CD14-positive monocyte (primary cell): Measurements from ENCODE around the gene CTNNA2. TPM values are rescaled to one million over a fixed set of nuclear protein-coding genes. Genes with fewer than 3 reads are reported as not detected.

Experiments used
- DNase-seq, 3 donors: peaks; one replicate each; pipeline ENCODE4 v3.0.0-alpha.2; 2011 to 2022
- H2AFZ ChIP-seq: 2 replicates; pipeline ENCODE4 v1.6.0; 2012; ENCODE audit warnings: mild to moderate bottlenecking, low read depth, low read length, inconsistent platforms; ENCODE audit not compliant: insufficient read depth, poor library complexity, severe bottlenecking
- H3K27ac ChIP-seq, 2 donors: 1 replicate in 1 of 2; 2 replicates in 1 of 2; pipeline ENCODE4 v1.5.1; 2012 to 2013; ENCODE audit warnings: low read length in 2 of 2, control low read depth in 1 of 2, inconsistent platforms in 1 of 2, low read depth in 1 of 2, mild to moderate bottlenecking in 1 of 2
- H3K27me3 ChIP-seq, 2 donors: one replicate each; pipeline versions ENCODE4 v1.6.0 to v1.6.1; 2011 to 2013; ENCODE audit warnings: low read length in 2 of 2; ENCODE audit not compliant: control insufficient read depth in 2 of 2, insufficient read depth in 2 of 2
- H3K36me3 ChIP-seq, 2 donors: replicated peaks in 1 of 2; 1 replicate in 1 of 2; 2 replicates in 1 of 2; pipeline versions ENCODE4 v1.5.1 to v1.6.1; 2012 to 2013; ENCODE audit warnings: low read length in 2 of 2, control low read depth in 1 of 2, inconsistent platforms in 1 of 2, mild to moderate bottlenecking in 1 of 2; ENCODE audit not compliant: insufficient read depth in 2 of 2, control insufficient read depth in 1 of 2
- H3K4me1 ChIP-seq, 2 donors: 1 replicate in 1 of 2; 2 replicates in 1 of 2; pipeline versions ENCODE4 v1.5.1 to v1.6.1; 2012 to 2013; ENCODE audit warnings: low read length in 2 of 2, control low read depth in 1 of 2, inconsistent platforms in 1 of 2, mild to moderate bottlenecking in 1 of 2, moderate library complexity in 1 of 2; ENCODE audit not compliant: insufficient read depth in 2 of 2, control insufficient read depth in 1 of 2
- H3K4me2 ChIP-seq: replicated peaks from 2 replicates; pipeline ENCODE3; 2012; ENCODE audit warnings: low read length, moderate library complexity, mild to moderate bottlenecking; ENCODE audit not compliant: poor library complexity, severe bottlenecking; ENCODE audit errors: extremely low read depth
- H3K4me3 ChIP-seq, 3 experiments: fragments of 200-600 bp in 1 of 3; sonication (generic) in 1 of 3; replicated peaks in 1 of 3; 1 replicate in 2 of 3; 2 replicates in 1 of 3; pipeline ENCODE4 v1.5.1; 2011 to 2013; ENCODE audit warnings: low read length in 3 of 3, mild to moderate bottlenecking in 3 of 3, control low read depth in 2 of 3, low read depth in 2 of 3, inconsistent platforms in 1 of 3, moderate library complexity in 1 of 3
- H3K79me2 ChIP-seq: 2 replicates; pipeline ENCODE4 v1.6.0; 2012; ENCODE audit warnings: mild to moderate bottlenecking, control low read depth, inconsistent platforms, low read length, moderate library complexity; ENCODE audit not compliant: insufficient read depth
- H3K9ac ChIP-seq: 2 replicates; pipeline ENCODE4 v1.6.0; 2017; ENCODE audit warnings: low read length, mild to moderate bottlenecking; ENCODE audit not compliant: insufficient read depth, poor library complexity, severe bottlenecking
- H3K9me3 ChIP-seq, 2 donors: replicated peaks in 1 of 2; 1 replicate in 1 of 2; 2 replicates in 1 of 2; pipeline versions ENCODE4 v1.5.1 to v1.6.1; 2012 to 2013; ENCODE audit warnings: low read length in 2 of 2, control low read depth in 1 of 2; ENCODE audit not compliant: control insufficient read depth in 1 of 2, insufficient read depth in 1 of 2
- H4K20me1 ChIP-seq: 2 replicates; pipeline ENCODE4 v1.6.0; 2012; ENCODE audit warnings: mild to moderate bottlenecking, low read length, control low read depth, moderate library complexity; ENCODE audit not compliant: insufficient read depth
- H3K27ac Mint-ChIP-seq, 7 donors: one replicate each; pipeline ENCODE4 v1.8.0; 2020; ENCODE audit warnings: mild to moderate bottlenecking in 7 of 7, mixed read lengths in 7 of 7, moderate library complexity in 6 of 7, inconsistent platforms in 2 of 7
- H3K27me3 Mint-ChIP-seq, 3 donors: one replicate each; pipeline ENCODE4 v1.8.0; 2021 to 2022; ENCODE audit warnings: low read depth in 3 of 3, mild to moderate bottlenecking in 3 of 3, mixed read lengths in 3 of 3, moderate library complexity in 3 of 3, inconsistent platforms in 1 of 3
- H3K36me3 Mint-ChIP-seq, 2 donors: one replicate each; pipeline ENCODE4 v1.8.0; 2020; ENCODE audit warnings: mixed read lengths in 2 of 2, inconsistent platforms in 1 of 2, mild to moderate bottlenecking in 1 of 2
- H3K4me1 Mint-ChIP-seq: one replicate; pipeline ENCODE4 v1.8.0; 2020; ENCODE audit warnings: mild to moderate bottlenecking, mixed read lengths
- H3K4me3 Mint-ChIP-seq, 2 donors: one replicate each; pipeline ENCODE4 v1.8.0; 2020; ENCODE audit warnings: mild to moderate bottlenecking in 2 of 2, mixed read lengths in 2 of 2, moderate library complexity in 1 of 2
- H3K9me3 Mint-ChIP-seq, 7 donors: one replicate each; pipeline ENCODE4 v1.8.0; 2020 to 2022; ENCODE audit warnings: mixed read lengths in 7 of 7, mild to moderate bottlenecking in 6 of 7, moderate library complexity in 6 of 7, inconsistent platforms in 2 of 7
- WGBS: methylation state at CpG from one replicate; pipeline ENCODE4 v1.1.5; 2013; ENCODE audit warnings: missing lambda C conversion rate; ENCODE audit not compliant: insufficient coverage; 5-methylcytosine and 5-hydroxymethylcytosine counted together
- intact Hi-C, 2 donors: fragments of 100-400 bp; cut with micrococcal nuclease; formaldehyde crosslinking; loops; one replicate each; pipeline versions ENCODE4 v1.15.0 to v1.15.1; 2023
- polyA plus RNA-seq, 3 donors: library from polyadenylated mRNA; depleted of rRNA in 1 of 3; unstranded in 2 of 3; stranded (reverse) in 1 of 3; fragments of 300-500 nt in 2 of 3; fragments of >200 nt in 1 of 3; fragmentation: Illumina TruSeq in 2 of 3; gene quantifications; 1 replicate in 2 of 3; 2 replicates in 1 of 3; pipeline ENCODE4 v1.2.3, GENCODE V29; 2012 to 2021
- small RNA-seq: library from RNA; depleted of rRNA; stranded (forward); fragments of <200 nt; gene quantifications from one replicate; pipeline ENCODE3, GENCODE V24; 2012; ENCODE audit warnings: low read depth; ENCODE audit not compliant: insufficient read length
- TF ChIP-seq, protein P1 (sequence below): fragments of 200-600 bp; IDR thresholded peaks from one replicate; pipeline ENCODE4 v1.8.0; 2022; ENCODE audit warnings: antibody characterized with exemption, mild to moderate bottlenecking

CTNNA2 gene
- polyA plus RNA-seq, 3 donors, result not detected

DNA sequence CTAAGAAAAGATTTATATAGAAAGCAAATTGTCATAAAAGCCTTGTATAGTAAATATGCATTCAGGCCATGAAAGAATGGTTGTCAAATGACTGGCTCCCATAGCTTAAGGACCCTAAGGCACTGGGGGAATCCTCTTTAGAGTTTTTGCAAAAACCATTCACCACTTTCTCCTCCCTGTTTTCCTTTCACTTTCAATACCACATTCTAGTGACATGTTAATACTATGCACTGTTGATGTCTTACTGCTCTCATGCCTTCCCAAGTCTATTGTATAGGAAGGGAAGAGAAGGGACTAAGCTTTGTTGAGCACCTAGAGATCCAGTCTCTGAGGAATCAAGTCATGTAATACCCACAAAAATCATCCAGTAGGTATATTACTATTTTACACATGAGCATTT lies 1174.7 kb downstream of the CTNNA2 start:
- TF ChIP-seq, protein P1, sequence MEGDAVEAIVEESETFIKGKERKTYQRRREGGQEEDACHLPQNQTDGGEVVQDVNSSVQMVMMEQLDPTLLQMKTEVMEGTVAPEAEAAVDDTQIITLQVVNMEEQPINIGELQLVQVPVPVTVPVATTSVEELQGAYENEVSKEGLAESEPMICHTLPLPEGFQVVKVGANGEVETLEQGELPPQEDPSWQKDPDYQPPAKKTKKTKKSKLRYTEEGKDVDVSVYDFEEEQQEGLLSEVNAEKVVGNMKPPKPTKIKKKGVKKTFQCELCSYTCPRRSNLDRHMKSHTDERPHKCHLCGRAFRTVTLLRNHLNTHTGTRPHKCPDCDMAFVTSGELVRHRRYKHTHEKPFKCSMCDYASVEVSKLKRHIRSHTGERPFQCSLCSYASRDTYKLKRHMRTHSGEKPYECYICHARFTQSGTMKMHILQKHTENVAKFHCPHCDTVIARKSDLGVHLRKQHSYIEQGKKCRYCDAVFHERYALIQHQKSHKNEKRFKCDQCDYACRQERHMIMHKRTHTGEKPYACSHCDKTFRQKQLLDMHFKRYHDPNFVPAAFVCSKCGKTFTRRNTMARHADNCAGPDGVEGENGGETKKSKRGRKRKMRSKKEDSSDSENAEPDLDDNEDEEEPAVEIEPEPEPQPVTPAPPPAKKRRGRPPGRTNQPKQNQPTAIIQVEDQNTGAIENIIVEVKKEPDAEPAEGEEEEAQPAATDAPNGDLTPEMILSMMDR, result no peak
- peaks cover 0 to 13% (median 2%) of the 10 kb centered on the region in 7 donors for H3K9me3 Mint-ChIP-seq
- Histone ChIP-seq H3K27me3 (no peaks in the 10 kb centered on the region), H2AFZ (no peak overlapping the region), H3K4me2 (no peak overlapping the region), H3K4me3 (no peak overlapping the region), H3K79me2 (no peaks in the 10 kb centered on the region), H3K9me3 (peaks cover 0 to 10% of the 10 kb centered on the region in 2 donors), H3K27ac (no peak overlapping the region), H3K36me3 (no peaks in the 10 kb centered on the region), H3K4me1 (no peaks in the 10 kb centered on the region), H4K20me1 (no peaks in the 10 kb centered on the region), H3K9ac (no peak overlapping the region)
- H3K27me3 Mint-ChIP-seq, result no peaks in the 10 kb centered on the region
- no peaks in the 10 kb centered on the region for H3K4me1 Mint-ChIP-seq
- intact Hi-C loops, result no loop called here
- H3K4me3 Mint-ChIP-seq, result no peak overlapping the region
- DNase-seq, result no peak
- no peak overlapping the region for H3K27ac Mint-ChIP-seq
- no peaks in the 10 kb centered on the region for H3K36me3 Mint-ChIP-seq

DNA sequence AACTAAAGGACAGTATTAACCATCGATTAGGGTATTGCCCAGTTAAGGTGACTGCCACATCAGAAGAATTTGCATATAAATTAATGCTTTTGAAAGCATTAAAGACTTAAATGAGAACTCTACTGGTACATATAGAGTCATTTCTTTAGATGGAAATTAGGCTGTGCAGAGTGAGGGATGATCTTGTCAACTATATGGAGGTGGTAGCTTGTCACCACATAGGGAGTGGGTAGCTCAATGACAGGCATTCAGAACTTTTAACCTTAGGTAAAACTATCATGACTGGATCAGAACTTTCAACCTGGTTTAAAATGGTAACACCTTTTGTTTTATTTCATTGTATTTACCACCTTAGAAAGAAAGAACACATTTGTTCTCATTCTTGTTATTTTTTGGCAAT lies 1176.3 kb downstream of the CTNNA2 start:
- Mint-ChIP-seq H3K9me3 (peaks cover 0 to 10% (median 2%) of the 10 kb centered on the region in 7 donors), H3K4me1 (no peaks in the 10 kb centered on the region), H3K4me3 (no peak overlapping the region), H3K27ac (no peak overlapping the region), H3K36me3 (no peaks in the 10 kb centered on the region), H3K27me3 (no peaks in the 10 kb centered on the region)
- Histone ChIP-seq H3K4me2 (no peak overlapping the region), H3K36me3 (no peaks in the 10 kb centered on the region), H3K9ac (no peak overlapping the region), H3K27ac (no peak overlapping the region), H3K4me3 (no peak overlapping the region), H3K79me2 (no peaks in the 10 kb centered on the region), H2AFZ (no peak overlapping the region), H3K9me3 (peaks cover 0 to 7% of the 10 kb centered on the region in 2 donors), H3K27me3 (no peaks in the 10 kb centered on the region), H4K20me1 (no peaks in the 10 kb centered on the region), H3K4me1 (no peaks in the 10 kb centered on the region)
- TF ChIP-seq, protein P1, result no peak
- intact Hi-C loops, result no loop called here
- no peak for DNase-seq
- WGBS, result no CpG with 5 or more reads among the region's 1 CpG

Small RNAs within 50 kb of the gene (small RNA-seq; reads per million reads assigned to genes)
- not detected for gene MIR4264
- gene MIR8080, result not detected
- gene RNU6-561P, result not detected
